Right atrium auricular region (tissue), 2 donors: ENCODE data around the gene TMCO1. TPM values are rescaled to one million over a fixed set of nuclear protein-coding genes. Genes with fewer than 3 reads are reported as not detected.
A peak's percentile ranks its signal among the peaks of the same experiment; 100 is the strongest.
"Not testable (repeated sequence)": the region's sequence is repeated elsewhere in the genome, so short reads cannot be mapped to it uniquely, and the experiment has no call there.

Source experiments
- DNase-seq: peaks from one replicate; pipeline ENCODE4 v3.0.0-alpha.2; 2019; ENCODE audit warnings: low spot score
- H3K27ac ChIP-seq, 2 donors: fragments of 200-600 bp; sonication (generic); 1 replicate in 1 of 2; 2 replicates in 1 of 2; pipeline ENCODE4 v1.5.1; 2016 to 2019
- H3K27me3 ChIP-seq, 2 donors: fragments of 200-600 bp; sonication (generic); one replicate each; pipeline versions ENCODE4 v1.5.1 to v1.6.0; 2017 to 2019
- H3K36me3 ChIP-seq: fragments of 200-600 bp; sonication (generic); one replicate; pipeline ENCODE4 v1.5.1; 2016
- H3K4me1 ChIP-seq, 2 donors: fragments of 200-600 bp; sonication (generic); one replicate each; pipeline versions ENCODE4 v1.5.1 to v1.6.0; 2017 to 2019
- H3K4me3 ChIP-seq, 2 donors: fragments of 200-600 bp; sonication (generic); 1 replicate in 1 of 2; 2 replicates in 1 of 2; pipeline ENCODE4 v1.5.1; 2017 to 2019; ENCODE audit warnings: mild to moderate bottlenecking in 1 of 2, moderate library complexity in 1 of 2
- H3K9me3 ChIP-seq, 2 donors: fragments of 200-600 bp; sonication (generic); one replicate each; pipeline ENCODE4 v1.5.1; 2019
- total RNA-seq, 2 donors: library from RNA; depleted of rRNA; stranded (reverse); fragments of >200 nt; gene quantifications; one replicate each; pipeline ENCODE4 v1.1.0, GENCODE V29; 2016
- TF ChIP-seq, protein P1 (sequence below), 2 donors: fragments of 200-600 bp; sonication (generic); IDR thresholded peaks; one replicate each; pipeline ENCODE4 v1.5.1; 2019; ENCODE audit warnings: antibody characterized with exemption in 2 of 2

TMCO1 gene
- total RNA-seq, 2 donors from 2014 or later, result 48.0 to 54.3 TPM

DNA sequence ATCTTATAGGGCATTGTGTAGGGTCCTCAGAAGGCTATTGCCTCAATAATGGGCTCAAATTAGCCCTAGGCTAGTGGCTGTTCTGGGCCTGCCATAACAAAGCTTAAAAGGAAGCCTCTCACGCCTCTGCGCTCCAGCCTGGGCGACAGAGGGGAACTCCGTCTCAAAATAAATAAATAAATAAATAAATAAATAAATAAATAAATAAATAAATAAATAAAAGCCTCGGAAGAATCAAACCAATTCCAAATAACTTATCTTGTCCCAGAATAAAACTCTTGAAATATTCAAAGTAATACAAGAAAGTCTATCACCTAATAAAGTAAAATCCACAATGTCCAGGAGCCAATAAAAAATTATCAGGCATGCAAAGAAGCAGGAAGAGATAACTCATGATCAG, 55.9 kb downstream of the TMCO1 start:
- TF ChIP-seq, protein P1, sequence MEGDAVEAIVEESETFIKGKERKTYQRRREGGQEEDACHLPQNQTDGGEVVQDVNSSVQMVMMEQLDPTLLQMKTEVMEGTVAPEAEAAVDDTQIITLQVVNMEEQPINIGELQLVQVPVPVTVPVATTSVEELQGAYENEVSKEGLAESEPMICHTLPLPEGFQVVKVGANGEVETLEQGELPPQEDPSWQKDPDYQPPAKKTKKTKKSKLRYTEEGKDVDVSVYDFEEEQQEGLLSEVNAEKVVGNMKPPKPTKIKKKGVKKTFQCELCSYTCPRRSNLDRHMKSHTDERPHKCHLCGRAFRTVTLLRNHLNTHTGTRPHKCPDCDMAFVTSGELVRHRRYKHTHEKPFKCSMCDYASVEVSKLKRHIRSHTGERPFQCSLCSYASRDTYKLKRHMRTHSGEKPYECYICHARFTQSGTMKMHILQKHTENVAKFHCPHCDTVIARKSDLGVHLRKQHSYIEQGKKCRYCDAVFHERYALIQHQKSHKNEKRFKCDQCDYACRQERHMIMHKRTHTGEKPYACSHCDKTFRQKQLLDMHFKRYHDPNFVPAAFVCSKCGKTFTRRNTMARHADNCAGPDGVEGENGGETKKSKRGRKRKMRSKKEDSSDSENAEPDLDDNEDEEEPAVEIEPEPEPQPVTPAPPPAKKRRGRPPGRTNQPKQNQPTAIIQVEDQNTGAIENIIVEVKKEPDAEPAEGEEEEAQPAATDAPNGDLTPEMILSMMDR (IDR thresholded peaks at IDR 0.05), result no peak
- Histone ChIP-seq H3K36me3 (no peaks in the 10 kb centered on the region), H3K27ac (no peak overlapping the region), H3K9me3 (no peaks in the 10 kb centered on the region), H3K27me3 (no peaks in the 10 kb centered on the region), H3K4me3 (no peak overlapping the region), H3K4me1 (no peaks in the 10 kb centered on the region)
- DNase-seq, result no peak

DNA sequence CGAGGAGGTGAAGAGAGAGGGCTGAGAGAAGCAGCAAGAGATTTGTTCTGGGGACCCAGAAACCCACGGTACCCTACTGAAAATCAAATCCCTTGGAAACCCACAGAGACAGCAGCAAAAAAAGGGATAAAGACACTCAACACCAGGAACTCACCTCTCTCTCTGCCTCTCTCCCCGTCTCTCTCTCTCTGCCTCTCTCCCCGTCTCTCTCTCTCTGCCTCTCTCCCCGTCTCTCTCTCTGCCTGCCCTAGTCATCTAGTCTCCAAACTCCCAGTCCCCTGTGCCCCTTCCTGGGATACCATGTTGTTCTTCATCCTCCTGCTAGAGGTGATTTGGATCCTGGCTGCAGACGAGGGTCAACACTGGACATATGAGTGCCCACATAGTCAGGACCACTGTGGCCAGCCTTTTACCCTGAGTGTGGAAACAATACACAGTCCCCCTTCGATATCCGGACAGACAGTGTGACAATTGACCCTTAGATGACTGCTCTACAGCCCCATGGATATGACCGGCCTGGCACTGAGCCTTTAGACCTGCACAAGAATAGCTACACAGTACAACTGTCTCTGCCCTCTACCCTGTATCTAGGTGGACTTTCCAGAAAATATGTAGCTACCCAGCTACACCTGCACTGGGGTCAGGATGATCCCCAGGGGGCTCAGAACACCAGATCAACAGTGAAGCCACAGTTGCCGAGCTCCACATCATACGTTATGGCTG, 60.5 kb downstream of the TMCO1 start:
- no peaks in the 10 kb centered on the region for H3K27me3 ChIP-seq
- no peak overlapping the region for H3K27ac ChIP-seq
- H3K4me1 ChIP-seq, result no peaks in the 10 kb centered on the region
- no peak for DNase-seq
- H3K9me3 ChIP-seq, result no peaks in the 10 kb centered on the region
- no peaks in the 10 kb centered on the region for H3K36me3 ChIP-seq
- no peak overlapping the region for H3K4me3 ChIP-seq
- TF ChIP-seq, protein P1 (IDR thresholded peaks at IDR 0.05), result no peak

DNA sequence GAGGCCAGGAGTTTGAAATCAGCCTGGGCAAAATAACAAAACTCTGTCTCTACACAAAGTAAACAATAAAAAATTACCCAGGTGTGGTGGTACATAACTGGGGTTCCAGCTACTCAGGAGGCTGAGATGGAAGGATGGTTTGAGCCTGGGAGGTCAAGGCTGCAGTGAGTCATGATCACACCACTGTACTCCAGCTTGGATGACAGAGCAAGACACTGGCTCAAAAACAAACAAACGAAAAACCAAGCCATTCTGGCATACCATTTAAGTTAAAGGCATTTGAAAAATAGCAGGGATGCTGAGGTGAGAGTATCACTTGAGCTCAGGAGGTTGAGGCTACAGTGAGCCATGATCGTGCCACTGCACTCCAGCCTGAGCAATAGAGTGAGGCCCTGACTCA, 65.0 kb downstream of the TMCO1 start:
- no peaks in the 10 kb centered on the region for H3K9me3 ChIP-seq
- no peak overlapping the region for H3K27ac ChIP-seq
- DNase-seq, result no peak
- TF ChIP-seq, protein P1 (IDR thresholded peaks at IDR 0.05), result no peak
- H3K4me1 ChIP-seq, result peaks cover 0 to 8% of the 10 kb centered on the region in 2 donors
- H3K27me3 ChIP-seq, result no peaks in the 10 kb centered on the region
- H3K4me3 ChIP-seq, result no peak overlapping the region
- no peaks in the 10 kb centered on the region for H3K36me3 ChIP-seq

DNA sequence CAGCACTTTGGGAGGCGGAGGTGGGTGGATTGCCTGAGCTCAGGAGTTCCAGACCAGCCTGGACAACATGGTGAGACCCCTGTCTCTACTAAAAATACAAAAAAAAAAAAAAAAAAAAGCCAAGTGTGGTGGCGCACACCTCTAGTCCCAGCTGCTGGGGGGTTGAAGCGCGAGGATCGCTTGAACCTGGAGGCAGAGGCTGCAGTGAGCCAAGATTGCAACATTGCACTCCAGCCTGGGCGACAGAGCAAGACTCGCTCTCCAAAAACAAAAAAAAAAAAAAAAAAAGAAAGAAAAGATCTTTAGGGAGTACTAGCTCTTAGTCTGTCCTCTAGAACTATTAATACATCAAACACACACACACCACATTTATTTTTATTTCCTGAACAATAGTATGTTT, 66.7 kb downstream of the TMCO1 start:
- H3K36me3 ChIP-seq, H3K27me3 ChIP-seq, H3K9me3 ChIP-seq, H3K4me3 ChIP-seq, H3K27ac ChIP-seq, DNase-seq: not testable (repeated sequence)
- peaks cover 0 to 18% of the 10 kb centered on the region in 2 donors for H3K4me1 ChIP-seq

DNA sequence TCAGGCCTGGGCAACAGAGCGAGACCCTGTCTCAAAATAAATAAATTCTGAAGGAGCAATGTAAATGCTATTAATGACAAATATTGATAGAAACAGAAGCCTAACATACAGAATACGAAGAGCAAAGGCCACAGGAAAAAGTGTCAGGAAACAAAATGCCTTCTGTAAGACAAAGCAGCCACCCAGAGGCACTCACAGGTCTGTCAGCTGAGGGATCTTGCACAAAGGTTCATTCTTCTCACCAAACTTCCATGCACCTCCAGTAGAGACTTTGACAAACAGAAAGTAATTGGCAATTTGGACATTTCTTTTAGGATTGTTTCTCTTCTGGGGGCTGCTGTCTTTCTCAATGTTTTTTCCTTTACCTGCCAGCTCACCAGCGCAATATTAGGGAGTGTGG, 69.1 kb downstream of the TMCO1 start:
- peaks cover 0 to 32% of the 10 kb centered on the region in 2 donors for H3K4me1 ChIP-seq
- H3K4me3 ChIP-seq, result no peak overlapping the region

DNA sequence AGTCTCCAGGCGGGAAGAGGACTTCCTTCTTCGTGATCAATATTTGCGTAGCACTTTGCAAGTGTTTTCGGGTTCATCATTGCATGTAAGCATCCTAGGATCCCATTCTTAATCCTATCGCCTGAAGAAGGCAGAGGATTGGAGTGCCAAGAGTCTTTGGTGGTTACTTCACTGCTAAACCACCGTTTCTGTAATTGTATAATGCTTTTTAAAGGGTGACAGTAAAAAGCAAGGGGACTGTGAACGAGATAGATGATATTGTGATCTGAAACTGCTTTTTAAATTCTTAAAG, 70.0 kb downstream of the TMCO1 start:
- TF ChIP-seq, protein P1 (IDR thresholded peaks at IDR 0.05), result no peak
- H3K4me3 ChIP-seq, result peak overlapping the region; percentile 72 to 78
- no peaks in the 10 kb centered on the region for H3K36me3 ChIP-seq
- no peak for DNase-seq
- H3K27ac ChIP-seq, result peak overlapping the region; percentile 95 to 97
- H3K27me3 ChIP-seq, result no peaks in the 10 kb centered on the region
- no peaks in the 10 kb centered on the region for H3K9me3 ChIP-seq
- H3K4me1 ChIP-seq, result peaks cover 0 to 32% of the 10 kb centered on the region in 2 donors

More for the DNA sequence above, 69.1 kb downstream of the TMCO1 start:
- DNase-seq, result no peak
- TF ChIP-seq, protein P1 (IDR thresholded peaks at IDR 0.05), result no peak
- H3K27ac ChIP-seq, result no peak overlapping the region
- H3K36me3 ChIP-seq, result no peaks in the 10 kb centered on the region
- no peaks in the 10 kb centered on the region for H3K9me3 ChIP-seq
- no peaks in the 10 kb centered on the region for H3K27me3 ChIP-seq
